Amniotic epithelial cell (primary cell): ENCODE measurements around the gene PLPP7.
"Not testable (repeated sequence)": the region's sequence is repeated elsewhere in the genome, so short reads cannot be mapped to it uniquely, and the experiment has no call there.

Experiments used
- DNase-seq: peaks from one replicate; pipeline ENCODE4 v3.0.0-alpha.2; 2010; ENCODE audit warnings: low read depth

Gene PLPP7

GRCh38 chr9:131330814-131331600, 41.5 kb downstream of the PLPP7 start:
- no peak for DNase-seq

- DNase-seq = not testable (repeated sequence)
These were observed 42.5 kb downstream of the PLPP7 start for GRCh38 chr9:131331996-131332395.

GRCh38 chr9:131333771-131334628, 44.5 kb downstream of the PLPP7 start:
- no peak for DNase-seq

- no peak for DNase-seq
These were observed 45.3 kb downstream of the PLPP7 start for GRCh38 chr9:131334629-131335367.

GRCh38 chr9:131335368-131335755, 45.8 kb downstream of the PLPP7 start:
- no peak for DNase-seq

- no peak for DNase-seq
These were observed 47.8 kb downstream of the PLPP7 start for GRCh38 chr9:131337131-131337848.

GRCh38 chr9:131339212-131339611, 49.7 kb downstream of the PLPP7 start:
- not testable (repeated sequence) for DNase-seq

- DNase-seq = not testable (repeated sequence)
These were observed 55.5 kb downstream of the PLPP7 start for GRCh38 chr9:131344931-131345535.

- no peak for DNase-seq
These were observed 57.0 kb downstream of the PLPP7 start for GRCh38 chr9:131346559-131346958.

- no peak for DNase-seq
These were observed 58.0 kb downstream of the PLPP7 start for GRCh38 chr9:131347376-131348020.

GRCh38 chr9:131348631-131349521, 59.4 kb downstream of the PLPP7 start:
- no peak for DNase-seq

GRCh38 chr9:131349522-131349880, 60.0 kb downstream of the PLPP7 start:
- DNase-seq = no peak

GRCh38 chr9:131349881-131350563, 60.5 kb downstream of the PLPP7 start:
- peak; percentile 74 for DNase-seq

GRCh38 chr9:131356479-131356878, 67.0 kb downstream of the PLPP7 start:
- peak; percentile 68 for DNase-seq

GRCh38 chr9:131358556-131358955, 69.0 kb downstream of the PLPP7 start:
- DNase-seq = no peak
